Liver (tissue), 9 donors: ENCODE results near the gene PRPSAP2. TPM values are rescaled to one million over a fixed set of nuclear protein-coding genes. Genes with fewer than 3 reads are reported as not detected.

ENCODE experiments used
- DNase-seq: peaks from one replicate; pipeline ENCODE4 v3.0.0-alpha.2; 2017; ENCODE audit warnings: low spot score
- H3K27ac ChIP-seq, 2 donors: one replicate each; pipeline ENCODE4 v1.7.0; 2013; ENCODE audit warnings: inconsistent platforms in 2 of 2, low read length in 2 of 2, control low read depth in 1 of 2, low read depth in 1 of 2, mild to moderate bottlenecking in 1 of 2
- H3K27me3 ChIP-seq, 4 donors: one replicate each; pipeline versions ENCODE4 v1.6.1 to v1.7.0; 2013; ENCODE audit warnings: low read length in 3 of 4, inconsistent platforms in 1 of 4, mild to moderate bottlenecking in 1 of 4, moderate library complexity in 1 of 4; ENCODE audit not compliant: control insufficient read depth in 4 of 4, insufficient read depth in 4 of 4
- H3K36me3 ChIP-seq, 4 donors: one replicate each; pipeline versions ENCODE4 v1.6.1 to v1.7.0; 2013; ENCODE audit warnings: low read length in 3 of 4, mild to moderate bottlenecking in 3 of 4, low read depth in 1 of 4, moderate library complexity in 1 of 4; ENCODE audit not compliant: control insufficient read depth in 4 of 4, insufficient read depth in 3 of 4
- H3K4me1 ChIP-seq, 4 donors: one replicate each; pipeline versions ENCODE4 v1.6.1 to v1.7.0; 2013; ENCODE audit warnings: low read length in 3 of 4, mild to moderate bottlenecking in 3 of 4, moderate library complexity in 1 of 4; ENCODE audit not compliant: control insufficient read depth in 4 of 4, insufficient read depth in 4 of 4
- H3K4me3 ChIP-seq, 3 donors: one replicate each; pipeline versions ENCODE4 v1.6.1 to v1.7.0; 2013; ENCODE audit warnings: low read length in 3 of 3, control low read depth in 1 of 3, low read depth in 1 of 3, mild to moderate bottlenecking in 1 of 3
- H3K9ac ChIP-seq, 2 donors: one replicate each; pipeline ENCODE4 v1.7.0; 2013; ENCODE audit warnings: low read length in 2 of 2, mild to moderate bottlenecking in 2 of 2, moderate library complexity in 2 of 2, control low read depth in 1 of 2, low read depth in 1 of 2
- H3K9me3 ChIP-seq, 4 donors: one replicate each; pipeline versions ENCODE4 v1.6.1 to v1.7.0; 2013; ENCODE audit warnings: low read length in 3 of 4; ENCODE audit not compliant: control insufficient read depth in 4 of 4
- ATF3 ChIP-seq: IDR thresholded peaks from 2 replicates; pipeline ENCODE4 v1.6.1; 2016; ENCODE audit warnings: antibody characterized with exemption
- CTCF ChIP-seq: fragments of 150-350 bp; IDR thresholded peaks from 2 replicates; pipeline ENCODE4 v1.5.1; 2017; ENCODE audit warnings: improper control_type of control experiment, low read depth, low read length; ENCODE audit not compliant: missing input control
- EGR1 ChIP-seq, 2 donors: IDR thresholded peaks; 2 replicates each; pipeline ENCODE4 v1.6.1; 2016 to 2018; ENCODE audit warnings: antibody characterized with exemption in 2 of 2, low read depth in 2 of 2
- FOXA2 ChIP-seq: IDR thresholded peaks from 2 replicates; pipeline ENCODE4 v1.6.1; 2016; ENCODE audit warnings: antibody characterized with exemption
- GABPA ChIP-seq, 2 donors: IDR thresholded peaks in 1 of 2; conservative IDR thresholded peaks in 1 of 2; 2 replicates each; pipeline ENCODE4 v1.6.1; 2016; ENCODE audit warnings: antibody characterized with exemption in 2 of 2, mild to moderate bottlenecking in 1 of 2, moderate library complexity in 1 of 2
- HNF4A ChIP-seq, 2 donors: conservative IDR thresholded peaks; 2 replicates each; pipeline ENCODE4 v1.6.1; 2016; ENCODE audit warnings: antibody characterized with exemption in 2 of 2, mild to moderate bottlenecking in 2 of 2
- HNF4G ChIP-seq: IDR thresholded peaks from 2 replicates; pipeline ENCODE4 v1.6.1; 2016; ENCODE audit warnings: antibody characterized with exemption
- MAX ChIP-seq: IDR thresholded peaks from 2 replicates; pipeline ENCODE4 v1.6.1; 2016; ENCODE audit warnings: antibody characterized with exemption
- REST ChIP-seq: IDR thresholded peaks from 2 replicates; pipeline ENCODE4 v1.6.1; 2016; ENCODE audit warnings: antibody characterized with exemption, mild to moderate bottlenecking
- RXRA ChIP-seq, 2 donors: IDR thresholded peaks; 2 replicates each; pipeline ENCODE4 v1.6.1; 2017 to 2018; ENCODE audit warnings: antibody characterized with exemption in 2 of 2, mild to moderate bottlenecking in 1 of 2
- SP1 ChIP-seq: IDR thresholded peaks from 2 replicates; pipeline ENCODE4 v1.6.1; 2018; ENCODE audit warnings: antibody characterized with exemption, mild to moderate bottlenecking
- TAF1 ChIP-seq: conservative IDR thresholded peaks from 2 replicates; pipeline ENCODE4 v1.6.1; 2016; ENCODE audit warnings: antibody characterized with exemption, mild to moderate bottlenecking
- YY1 ChIP-seq: IDR thresholded peaks from 2 replicates; pipeline ENCODE4 v1.6.1; 2016; ENCODE audit warnings: antibody characterized with exemption, mild to moderate bottlenecking
- ZBTB33 ChIP-seq: IDR thresholded peaks from 2 replicates; pipeline ENCODE4 v1.6.1; 2016; ENCODE audit warnings: antibody characterized with exemption
- WGBS: extraction: QIAGEN DNeasy Blood & Tissue Kit; methylation state at CpG from one replicate; pipeline ENCODE4 v1.1.7; 2013; 5-methylcytosine and 5-hydroxymethylcytosine counted together
- polyA plus RNA-seq, 2 donors: library from polyadenylated mRNA; stranded (reverse) in 1 of 2; unstranded in 1 of 2; fragments of 200-250 nt in 1 of 2; fragments of >200 nt in 1 of 2; fragmentation: Nextera tagmentation in 1 of 2; extraction: Ambion mirVana in 1 of 2; gene quantifications; one replicate each; pipeline versions ENCODE4 v1.2.1 to v1.2.3, GENCODE V29; 2013 to 2015
- total RNA-seq, 2 donors: library from RNA; depleted of rRNA; stranded (reverse); fragments of >200 nt; gene quantifications; one replicate each; pipeline ENCODE4 v1.2.3, GENCODE V29; 2014
- donor health status: healthy.
- donor health status: healthy.
- donor health status: healthy.
- donor health status: healthy.
- donor health status: healthy.

PRPSAP2 gene
- total and polyA plus RNA-seq, 4 donors, result 10.2 to 31.4 (median 16.7) TPM

GRCh38 chr17:18971801-18972200 is 113.9 kb downstream of the PRPSAP2 start:
- no peak for DNase-seq
- Histone ChIP-seq H3K9me3 (no peaks in the 10 kb centered on the region), H3K4me3 (no peak overlapping the region), H3K4me1 (peaks cover 1 to 23% (median 14%) of the 10 kb centered on the region in 4 donors), H3K27me3 (no peaks in the 10 kb centered on the region), H3K36me3 (peaks cover 0 to 9% (median 2%) of the 10 kb centered on the region in 4 donors), H3K9ac (no peak overlapping the region), H3K27ac (no peak overlapping the region)
- no peak for TF ChIP-seq ZBTB33
- 96% methylated on average over 7 of the region's 7 CpGs for WGBS

- DNase-seq, result no peak
- Histone ChIP-seq H3K9me3 (no peaks in the 10 kb centered on the region), H3K36me3 (peaks cover 0 to 10% (median 8%) of the 10 kb centered on the region in 4 donors), H3K4me1 (peaks cover 1 to 16% (median 8%) of the 10 kb centered on the region in 4 donors), H3K4me3 (no peak overlapping the region), H3K27ac (no peak overlapping the region), H3K9ac (no peak overlapping the region), H3K27me3 (no peaks in the 10 kb centered on the region)
- TF ChIP-seq TAF1 (no peak), MAX (no peak), YY1 (no peak), EGR1 (IDR thresholded peaks at IDR 0.05; ENCODE audit: low read depth in 2 of 2) (no peak)
- 93% methylated on average over 10 of the region's 10 CpGs for WGBS
These were observed 116.6 kb downstream of the PRPSAP2 start for GRCh38 chr17:18974407-18975149.

- 83% methylated on average over 13 of the region's 13 CpGs for WGBS
- Histone ChIP-seq H3K9me3 (no peaks in the 10 kb centered on the region), H3K4me3 (no peak overlapping the region), H3K9ac (no peak overlapping the region), H3K4me1 (peaks cover 1 to 17% (median 8%) of the 10 kb centered on the region in 4 donors), H3K27ac (no peak overlapping the region), H3K27me3 (no peaks in the 10 kb centered on the region), H3K36me3 (peaks cover 0 to 10% (median 8%) of the 10 kb centered on the region in 4 donors)
- TF ChIP-seq ATF3, result no peak
- TF ChIP-seq FOXA2, result no peak
- TF ChIP-seq CTCF, result no peak
- TF ChIP-seq RXRA (IDR thresholded peaks at IDR 0.05), result no peak
- TF ChIP-seq HNF4A (conservative IDR thresholded peaks at IDR 0.05), result no peak
- no peak for TF ChIP-seq REST
- TF ChIP-seq GABPA (IDR thresholded peaks at IDR 0.05 in 1 of 2, conservative IDR thresholded peaks at IDR 0.05 in 1 of 2), result no peak
- TF ChIP-seq HNF4G, result no peak
- no peak for TF ChIP-seq TAF1
- TF ChIP-seq SP1, result no peak
- no peak for TF ChIP-seq ZBTB33
- no peak for DNase-seq
These were observed 117.7 kb downstream of the PRPSAP2 start for GRCh38 chr17:18975597-18975996.
